D341Med (cell line): ENCODE data around the gene IP6K1.
"Not testable (repeated sequence)": the region's sequence is repeated elsewhere in the genome, so short reads cannot be mapped to it uniquely, and the experiment has no call there.

ENCODE experiments used
- DNase-seq: peaks from one replicate; pipeline ENCODE4 v3.0.0; 2012; ENCODE audit warnings: low spot score

The IP6K1 gene

GRCh38 chr3:49688338-49689045, 97.8 kb downstream of the IP6K1 start:
- not testable (repeated sequence) for DNase-seq

- not testable (repeated sequence) for DNase-seq
These were observed 98.9 kb downstream of the IP6K1 start for GRCh38 chr3:49687424-49687795.

GRCh38 chr3:49686769-49687423, 99.4 kb downstream of the IP6K1 start:
- not testable (repeated sequence) for DNase-seq

- DNase-seq, result not testable (repeated sequence)
These were observed 100.0 kb downstream of the IP6K1 start for GRCh38 chr3:49686346-49686745.

- DNase-seq, result not testable (repeated sequence)
These were observed 100.5 kb downstream of the IP6K1 start for GRCh38 chr3:49685846-49686245.

GRCh38 chr3:49685103-49685502, 101.2 kb downstream of the IP6K1 start:
- not testable (repeated sequence) for DNase-seq

DNA sequence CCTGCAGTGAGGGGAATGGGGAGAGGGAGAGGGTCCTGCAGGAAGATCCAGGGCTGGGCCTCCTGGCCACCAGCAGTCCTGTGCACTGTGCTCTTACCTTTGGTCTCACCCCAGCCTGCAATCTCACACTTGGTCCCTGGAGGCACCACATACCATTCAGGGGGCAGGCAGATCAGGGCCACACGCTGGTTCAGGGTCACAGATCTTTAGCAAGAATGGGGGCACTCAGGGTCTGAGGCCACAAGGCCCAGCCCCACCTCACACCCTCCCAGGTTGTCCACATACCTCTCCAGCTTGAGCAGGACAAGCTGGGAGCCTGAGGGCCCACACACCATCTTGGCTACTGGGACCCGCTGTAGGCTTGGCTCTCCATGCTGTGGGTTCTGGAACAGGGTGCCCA, 101.9 kb downstream of the IP6K1 start:
- not testable (repeated sequence) for DNase-seq

GRCh38 chr3:49683162-49683561, 103.2 kb downstream of the IP6K1 start:
- no peak for DNase-seq

- DNase-seq, result no peak
These were observed 104.8 kb downstream of the IP6K1 start for GRCh38 chr3:49681543-49681942.

- DNase-seq, result no peak
These were observed 105.2 kb downstream of the IP6K1 start for GRCh38 chr3:49681232-49681522.

DNA sequence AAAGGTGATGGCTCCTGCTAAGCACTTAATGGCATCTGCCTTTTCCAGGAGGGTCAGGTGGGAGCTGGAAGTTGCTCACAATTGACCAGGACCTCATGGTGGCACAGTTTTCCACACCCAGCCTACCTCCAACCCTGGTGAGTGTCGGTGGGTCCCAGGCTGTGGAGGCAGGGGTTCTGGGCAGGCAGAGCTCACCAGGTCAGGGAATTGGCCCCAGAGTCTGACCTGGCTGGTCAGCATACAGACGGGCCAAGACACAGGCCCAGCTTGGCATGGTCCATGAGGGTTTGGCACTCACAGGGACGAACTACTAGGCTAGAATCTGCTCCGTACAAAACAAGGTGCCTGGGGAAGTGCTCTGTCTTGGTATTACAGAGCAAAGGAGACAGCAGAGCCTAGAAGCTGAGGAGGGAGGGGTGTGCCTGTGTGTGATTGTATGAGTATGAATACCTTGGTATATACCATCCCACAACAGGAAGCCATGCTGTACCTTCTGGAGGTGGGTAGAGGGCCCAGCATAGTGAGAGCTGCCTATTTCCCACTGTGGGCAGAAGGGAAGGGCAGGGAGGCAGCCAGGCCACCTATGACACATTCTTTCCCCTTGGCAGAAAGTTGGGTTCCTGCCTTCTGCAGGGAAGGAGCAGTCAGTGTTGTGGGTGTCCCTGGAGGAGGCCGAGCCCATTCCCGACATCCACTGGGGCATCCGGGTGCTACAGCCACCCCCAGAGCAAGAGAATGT, 105.7 kb downstream of the IP6K1 start:
- DNase-seq, result no peak

DNA sequence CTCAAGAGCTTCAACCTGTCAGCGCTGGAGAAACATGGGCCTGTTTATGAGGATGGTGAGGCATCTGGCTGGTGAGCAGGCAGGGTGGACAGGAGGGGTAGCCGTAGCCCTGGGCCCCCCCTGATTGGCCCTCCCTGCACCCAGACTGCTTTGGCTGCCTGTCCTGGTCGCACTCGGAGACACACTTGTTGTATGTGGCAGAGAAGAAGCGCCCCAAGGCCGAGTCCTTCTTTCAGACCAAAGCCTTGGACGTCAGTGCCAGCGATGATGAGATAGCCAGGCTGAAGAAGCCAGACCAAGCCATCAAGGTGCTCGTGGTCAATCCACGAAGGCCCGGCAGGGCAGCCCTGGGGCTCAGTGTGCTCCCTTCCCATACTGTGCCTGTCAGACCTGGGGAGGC, 110.4 kb downstream of the IP6K1 start:
- DNase-seq, result no peak

DNA sequence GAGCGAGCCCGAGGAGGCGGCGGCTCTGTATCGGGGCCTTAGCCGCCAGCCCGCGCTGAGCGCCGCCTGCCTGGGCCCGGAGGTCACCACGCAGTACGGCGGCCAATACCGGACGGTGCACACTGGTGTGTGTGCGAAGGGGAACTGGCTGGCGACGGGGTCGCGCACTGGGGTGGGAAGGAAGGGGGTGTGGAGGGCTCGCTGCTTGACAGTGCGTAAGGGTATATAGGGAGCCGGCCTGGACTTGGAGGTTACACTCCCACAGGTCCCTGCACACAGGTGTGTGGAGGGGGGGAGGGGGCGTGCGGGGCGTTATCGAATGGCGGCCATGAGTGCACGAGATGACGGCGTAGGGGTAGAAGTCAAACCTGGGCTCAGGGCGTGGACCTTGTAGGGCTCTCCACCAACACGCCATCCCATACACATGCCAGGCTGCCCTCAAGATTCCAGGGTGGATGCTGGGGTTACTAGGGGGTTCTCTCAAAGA, 111.8 kb downstream of the IP6K1 start:
- no peak for DNase-seq
